ENCODE measurements around the gene ETV6.

GRCh38 chr12:11804130-11804529 is 154.7 kb downstream of the ETV6 start:
- TF ChIP-seq POLR2AphosphoS5 (IDR thresholded peaks at IDR 0.05; ENCODE audit: low read depth, low read length) (no peak), TAF1 (IDR thresholded peaks at IDR 0.05; ENCODE audit: borderline replicate concordance, insufficient read depth, low read length) (no peak), REST (IDR thresholded peaks at IDR 0.05; ENCODE audit: insufficient read depth in 1 of 2, low read depth in 2 of 2, low read length in 2 of 2) (no peak), SIN3A (IDR thresholded peaks at IDR 0.05; ENCODE audit: borderline replicate concordance, insufficient read depth, low read length) (no peak)
